H1 (cell line): ENCODE data around the gene ANKRD2. TPM values are rescaled to one million over a fixed set of nuclear protein-coding genes. Genes with fewer than 3 reads are reported as not detected.

Source experiments
- ASH2L ChIP-seq: fragments of 200-600, 300-600 bp; sonication (generic); IDR thresholded peaks from one replicate; pipeline ENCODE4 v1.7.1; 2017; ENCODE audit warnings: low read length
- MAFK ChIP-seq: IDR thresholded peaks from 2 replicates; pipeline ENCODE4 v1.6.1; 2012; ENCODE audit warnings: low read depth, mild to moderate bottlenecking, improper control_type of control experiment, low read length
- RFX5 ChIP-seq: IDR thresholded peaks from 2 replicates; pipeline ENCODE4 v1.6.1; 2011; ENCODE audit warnings: low read depth, low read length, improper control_type of control experiment, borderline replicate concordance
- RNF2 ChIP-seq: fragments of 200-900, 300-1000 bp; sonication (generic); IDR thresholded peaks from 2 replicates; pipeline ENCODE4 v1.7.1; 2016; ENCODE audit warnings: borderline replicate concordance, low read depth, mild to moderate bottlenecking, antibody characterized with exemption, low read length; ENCODE audit not compliant: poor library complexity, severe bottlenecking; ENCODE audit errors: missing control alignments
- polyA plus RNA-seq, 7 experiments: library from polyadenylated mRNA; depleted of rRNA in 3 of 7; stranded (reverse) in 5 of 7; unstranded in 2 of 7; fragments of >200 nt in 5 of 7; fragments of 200-250 nt in 2 of 7; gene quantifications; 1 replicate in 5 of 7; 2 replicates in 1 of 7; 4 replicates in 1 of 7; pipeline versions ENCODE4 v1.2.1 to v1.2.3, GENCODE V29; 2011 to 2013; ENCODE audit warnings: missing spikeins in 2 of 7, mixed read lengths in 2 of 7
- total RNA-seq: library from RNA; stranded (reverse); fragmentation: NEBNext Ultra II Directional; extraction: Animal tissue kit (Norgen Biotek cat#: 25700); gene quantifications from 2 replicates; pipeline ENCODE4 v1.2.1, GENCODE V29; 2021

Gene ANKRD2
- total and polyA plus RNA-seq, 2 of the 8 experiments (the other 6 are each of a cell fraction or from before 2014, with no cell fraction given), result not detected

DNA sequence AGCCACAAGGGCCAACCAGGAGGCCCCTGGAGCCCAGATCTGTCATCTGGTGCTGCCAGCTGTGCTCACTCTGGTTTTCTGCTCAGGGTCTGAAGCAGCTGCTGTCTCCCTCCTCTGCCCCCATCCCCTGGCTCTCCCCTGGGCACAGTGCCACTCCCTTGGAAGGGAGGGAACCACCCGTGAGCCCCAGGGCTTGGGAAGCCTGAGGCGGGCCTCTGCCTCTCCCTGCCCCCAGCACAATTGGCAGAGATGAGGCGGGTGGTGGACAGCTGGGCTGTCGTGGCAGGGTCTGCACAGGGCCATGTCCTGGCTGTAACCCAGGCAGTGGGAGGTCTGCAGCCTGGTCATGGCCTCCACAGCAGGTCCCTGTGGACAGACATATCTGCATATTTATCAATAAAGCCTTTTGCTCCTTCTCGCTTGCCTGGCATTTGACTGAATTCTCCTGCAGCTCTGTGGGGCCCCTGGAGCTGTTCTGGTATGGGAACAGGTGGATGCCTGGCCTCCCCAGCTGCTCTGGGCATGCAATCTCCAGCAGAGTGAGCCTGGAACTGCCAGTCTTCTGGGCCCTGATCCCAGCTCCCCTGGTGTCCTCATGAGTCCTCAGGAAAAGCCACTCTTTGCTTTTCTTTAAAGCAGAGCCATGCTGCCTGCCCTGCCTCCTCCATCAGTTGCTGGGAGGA lies 1.6 kb upstream of the ANKRD2 start (continued):
- TF ChIP-seq RNF2, result no peak
- TF ChIP-seq ASH2L, result no peak
- no peak for TF ChIP-seq RFX5
- TF ChIP-seq MAFK, result no peak
